ENCODE data around the gene TFG. TPM values are rescaled to one million over a fixed set of nuclear protein-coding genes. Genes with fewer than 3 reads are reported as not detected.

The TFG gene
- total RNA-seq, 2 experiments from 2014 or later: 61.4 to 79.8 TPM

DNA sequence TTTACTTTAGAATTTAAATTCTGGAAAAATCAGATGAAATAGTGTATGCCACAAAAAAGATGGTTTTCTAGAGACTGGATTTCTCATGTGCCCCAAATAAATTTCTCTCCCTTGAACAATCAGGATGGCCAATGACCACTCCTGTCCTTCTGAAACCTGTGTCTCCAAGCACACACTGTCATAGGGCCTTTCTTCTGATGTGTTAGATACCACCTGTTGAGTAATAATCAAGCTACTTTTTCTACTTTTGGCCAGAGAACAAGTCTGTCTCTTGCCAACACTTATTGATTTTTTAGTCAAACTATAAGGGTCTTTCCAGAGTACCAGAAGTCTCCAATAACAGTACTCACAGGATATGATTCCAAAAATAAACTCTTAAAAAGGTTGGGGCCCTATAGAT lies 16.1 kb upstream of the TFG start:
- Mint-ChIP-seq H3K27ac (no peak overlapping the region), H3K9me3 (ENCODE audit: low read depth) (no peaks in the 10 kb centered on the region), H3K4me3 (no peak overlapping the region), H3K27me3 (peaks cover 39% of the 10 kb centered on the region), H3K4me1 (no peaks in the 10 kb centered on the region), H3K36me3 (ENCODE audit: low read depth) (no peaks in the 10 kb centered on the region)
- no peak for ATAC-seq
- ChIA-PET CTCF (interaction anchor here (0.6 to 1.1 kb wide), 2 partner anchors 15 to 245 kb away, joined by 3 read pairs; no protein-coding TSS in a partner anchor), POLR2A (no interaction called here)
- no peak for DNase-seq
- intact Hi-C loops (cut with DNase I, micrococcal nuclease): no loop called here

- CTCF ChIA-PET: no interaction called here
- Mint-ChIP-seq H3K4me3 (no peak overlapping the region), H3K4me1 (no peaks in the 10 kb centered on the region), H3K9me3 (ENCODE audit: low read depth) (no peaks in the 10 kb centered on the region), H3K36me3 (ENCODE audit: low read depth) (no peaks in the 10 kb centered on the region), H3K27ac (no peak overlapping the region), H3K27me3 (peaks cover 38% of the 10 kb centered on the region)
- POLR2A ChIA-PET: no interaction called here
- DNase-seq (no peak), ATAC-seq (no peak)
- intact Hi-C loops (cut with DNase I, micrococcal nuclease): no loop called here
These were observed 13.6 kb upstream of the TFG start for GRCh38 chr3:100695696-100696095.

- no peaks in the 10 kb centered on the region for H3K36me3 Mint-ChIP-seq (ENCODE audit: low read depth)
- intact Hi-C loops (cut with DNase I, micrococcal nuclease): no loop called here
- ATAC-seq (no peak), DNase-seq (no peak)
- no peaks in the 10 kb centered on the region for H3K4me1 Mint-ChIP-seq
- no peak overlapping the region for H3K4me3 Mint-ChIP-seq
- POLR2A ChIA-PET: no interaction called here
- H3K9me3 Mint-ChIP-seq (ENCODE audit: low read depth): no peaks in the 10 kb centered on the region
- H3K27ac Mint-ChIP-seq: no peak overlapping the region
- peaks cover 38% of the 10 kb centered on the region for H3K27me3 Mint-ChIP-seq
- CTCF ChIA-PET: no interaction called here
These were observed 13.1 kb upstream of the TFG start for GRCh38 chr3:100696161-100696560.

- intact Hi-C loops (cut with DNase I, micrococcal nuclease): no loop called here
- no peaks in the 10 kb centered on the region for H3K9me3 Mint-ChIP-seq (ENCODE audit: low read depth)
- ATAC-seq: no peak
- H3K36me3 Mint-ChIP-seq (ENCODE audit: low read depth): no peaks in the 10 kb centered on the region
- ChIA-PET CTCF (interaction anchor here (0.8 kb wide), 1 partner anchor 533 kb away, joined by 3 read pairs; no protein-coding TSS in a partner anchor), POLR2A (no interaction called here)
- H3K27ac Mint-ChIP-seq: no peak overlapping the region
- no peaks in the 10 kb centered on the region for H3K4me1 Mint-ChIP-seq
- no peak overlapping the region for H3K4me3 Mint-ChIP-seq
- DNase-seq: no peak
- H3K27me3 Mint-ChIP-seq: peaks cover 37% of the 10 kb centered on the region
These were observed 12.1 kb upstream of the TFG start for GRCh38 chr3:100697172-100697571.

GRCh38 chr3:100697723-100698285 lies 11.5 kb upstream of the TFG start:
- H3K27ac Mint-ChIP-seq: no peak overlapping the region

GRCh38 chr3:100698736-100699135 lies 10.6 kb upstream of the TFG start:
- H3K36me3 Mint-ChIP-seq (ENCODE audit: low read depth): no peaks in the 10 kb centered on the region
- no peak overlapping the region for H3K27ac Mint-ChIP-seq
- POLR2A ChIA-PET: no interaction called here
- no peak for ATAC-seq
- no peak for DNase-seq
- no peak overlapping the region for H3K4me3 Mint-ChIP-seq
- no peaks in the 10 kb centered on the region for H3K4me1 Mint-ChIP-seq
- intact Hi-C loops (cut with DNase I, micrococcal nuclease): no loop called here
- peaks cover 33% of the 10 kb centered on the region for H3K27me3 Mint-ChIP-seq
- CTCF ChIA-PET: interaction anchor here (0.6 kb wide), 2 partner anchors 107 to 604 kb away, joined by 3 to 6 read pairs; no protein-coding TSS in a partner anchor
- H3K9me3 Mint-ChIP-seq (ENCODE audit: low read depth): no peaks in the 10 kb centered on the region

More at GRCh38 chr3:100697723-100698285, 11.5 kb upstream of the TFG start:
- DNase-seq: no peak
- H3K4me1 Mint-ChIP-seq: no peaks in the 10 kb centered on the region
- no peak for ATAC-seq
- H3K36me3 Mint-ChIP-seq (ENCODE audit: low read depth): no peaks in the 10 kb centered on the region
- no peaks in the 10 kb centered on the region for H3K9me3 Mint-ChIP-seq (ENCODE audit: low read depth)
- intact Hi-C loops (cut with DNase I, micrococcal nuclease): no loop called here
- H3K4me3 Mint-ChIP-seq: no peak overlapping the region
- peaks cover 33% of the 10 kb centered on the region for H3K27me3 Mint-ChIP-seq
- POLR2A ChIA-PET: no interaction called here
- CTCF ChIA-PET: interaction anchor here (0.8 kb wide), 1 partner anchor 534 kb away, joined by 3 read pairs; no protein-coding TSS in a partner anchor

DNA sequence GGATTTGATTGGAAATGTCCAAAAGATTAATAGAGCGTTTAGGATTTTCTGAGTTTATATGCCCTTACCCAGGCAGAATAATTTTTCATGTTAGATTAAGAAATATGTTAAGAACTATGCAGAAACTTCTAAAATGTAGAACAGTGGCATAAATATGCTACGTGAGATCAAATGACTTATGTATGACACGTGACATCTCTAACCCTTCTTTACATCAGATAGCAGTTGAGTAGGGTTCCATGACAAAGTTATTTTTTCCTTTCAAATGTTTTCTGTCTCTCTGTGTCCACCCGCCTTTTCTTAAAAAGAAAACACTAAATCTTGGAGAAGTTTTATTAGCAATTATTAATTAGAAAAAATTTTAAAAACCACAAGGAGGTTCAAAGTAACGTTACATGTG lies 8.6 kb upstream of the TFG start:
- CTCF ChIA-PET: no interaction called here
- intact Hi-C loops (cut with DNase I, micrococcal nuclease): no loop called here
- no peaks in the 10 kb centered on the region for H3K36me3 Mint-ChIP-seq (ENCODE audit: low read depth)
- no peak overlapping the region for H3K4me3 Mint-ChIP-seq
- DNase-seq: no peak
- H3K27ac Mint-ChIP-seq: no peak overlapping the region
- H3K9me3 Mint-ChIP-seq (ENCODE audit: low read depth): no peaks in the 10 kb centered on the region
- H3K27me3 Mint-ChIP-seq: peaks cover 25% of the 10 kb centered on the region
- no peaks in the 10 kb centered on the region for H3K4me1 Mint-ChIP-seq
- no peak for ATAC-seq
- POLR2A ChIA-PET: no interaction called here

DNA sequence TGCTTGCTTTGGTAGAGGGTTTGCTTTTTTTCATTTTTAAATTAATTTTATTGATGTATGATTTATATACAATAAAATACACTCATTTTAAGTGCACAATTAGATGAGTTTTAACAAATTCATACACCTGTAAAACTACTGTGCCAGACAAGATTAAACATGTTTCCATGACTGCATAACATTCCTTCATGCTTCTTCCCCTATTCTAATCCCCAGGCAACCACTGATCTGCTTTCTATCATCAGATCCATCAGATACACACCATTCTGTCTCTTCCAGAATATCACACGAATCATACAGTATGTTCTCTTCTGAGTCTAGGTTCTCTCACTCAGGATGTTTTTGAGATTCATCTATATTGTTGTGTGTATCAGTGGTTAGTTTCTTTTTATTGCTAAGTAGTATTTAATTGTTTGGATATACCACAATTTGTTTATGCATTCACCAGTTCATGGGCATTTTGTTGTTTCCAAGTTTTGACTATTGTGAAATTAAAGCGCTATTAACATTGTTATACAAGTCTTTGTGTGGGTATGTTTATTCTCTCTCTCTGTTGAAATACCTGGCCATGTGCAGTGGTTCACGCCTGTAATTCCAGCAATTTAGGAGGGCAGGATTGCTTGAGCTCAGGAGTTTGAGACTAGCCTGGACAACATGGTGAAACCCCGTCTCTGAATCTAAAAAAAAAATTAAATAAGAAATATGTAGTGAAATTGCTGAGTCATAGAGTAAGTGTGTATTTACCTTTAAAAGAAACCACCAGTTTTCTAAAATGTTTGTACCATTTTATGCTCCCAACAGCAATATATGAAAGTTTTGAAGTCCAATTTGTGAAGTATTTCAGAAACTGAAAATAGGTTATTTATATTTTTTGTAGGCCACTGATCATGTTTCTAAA lies 7.0 kb upstream of the TFG start:
- Mint-ChIP-seq H3K27ac (no peak overlapping the region), H3K9me3 (ENCODE audit: low read depth) (no peaks in the 10 kb centered on the region), H3K27me3 (peaks cover 17% of the 10 kb centered on the region), H3K4me3 (no peak overlapping the region), H3K36me3 (ENCODE audit: low read depth) (no peaks in the 10 kb centered on the region), H3K4me1 (no peaks in the 10 kb centered on the region)
- ChIA-PET CTCF (no interaction called here), POLR2A (no interaction called here)
- no peak for ATAC-seq
- intact Hi-C loops (cut with DNase I, micrococcal nuclease): no loop called here
- no peak for DNase-seq

- CTCF ChIA-PET: no interaction called here
These were observed 6.3 kb upstream of the TFG start for GRCh38 chr3:100702980-100703345.

DNA sequence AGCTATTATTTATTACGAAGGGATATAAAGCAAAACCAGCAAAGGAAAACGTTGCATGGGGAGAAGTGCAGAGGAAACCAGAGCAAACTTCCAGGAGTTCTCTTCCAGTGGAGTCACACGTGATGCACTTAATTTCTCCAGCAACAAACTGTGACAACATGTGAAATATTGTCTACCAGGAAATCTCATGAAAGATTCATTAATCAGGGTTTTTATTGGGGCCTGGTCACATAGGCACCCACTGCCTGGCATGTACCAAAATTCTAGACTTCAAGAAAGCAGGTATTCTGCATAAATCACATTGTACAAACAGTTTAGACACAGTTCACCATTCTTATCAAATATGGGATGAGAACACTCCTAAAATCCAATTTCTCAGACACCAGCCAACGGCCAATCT lies 5.4 kb upstream of the TFG start:
- CTCF ChIA-PET: no interaction called here
- Mint-ChIP-seq H3K4me3 (no peak overlapping the region), H3K27ac (no peak overlapping the region), H3K4me1 (peaks cover 9% of the 10 kb centered on the region), H3K27me3 (peaks cover 10% of the 10 kb centered on the region), H3K36me3 (ENCODE audit: low read depth) (no peaks in the 10 kb centered on the region), H3K9me3 (ENCODE audit: low read depth) (no peaks in the 10 kb centered on the region)
- intact Hi-C loops (cut with DNase I, micrococcal nuclease): no loop called here
- ATAC-seq: no peak
- POLR2A ChIA-PET: no interaction called here
- DNase-seq: no peak

More at GRCh38 chr3:100702980-100703345, 6.3 kb upstream of the TFG start:
- no peaks in the 10 kb centered on the region for H3K36me3 Mint-ChIP-seq (ENCODE audit: low read depth)
- no peak for DNase-seq
- intact Hi-C loops (cut with DNase I, micrococcal nuclease): no loop called here
- H3K27ac Mint-ChIP-seq: no peak overlapping the region
- ATAC-seq: no peak
- no peak overlapping the region for H3K4me3 Mint-ChIP-seq
- no peaks in the 10 kb centered on the region for H3K9me3 Mint-ChIP-seq (ENCODE audit: low read depth)
- H3K27me3 Mint-ChIP-seq: peaks cover 16% of the 10 kb centered on the region
- H3K4me1 Mint-ChIP-seq: peaks cover under 1% of the 10 kb centered on the region
- POLR2A ChIA-PET: no interaction called here

- Mint-ChIP-seq H3K27me3 (peaks cover 5% of the 10 kb centered on the region), H3K4me3 (no peak overlapping the region), H3K4me1 (peaks cover 22% of the 10 kb centered on the region), H3K27ac (no peak overlapping the region), H3K36me3 (ENCODE audit: low read depth) (peaks cover 12% of the 10 kb centered on the region), H3K9me3 (ENCODE audit: low read depth) (peaks cover 2% of the 10 kb centered on the region)
- ChIA-PET POLR2A (no interaction called here), CTCF (interaction anchor here (0.6 kb wide), 1 partner anchor 875 kb away, joined by 4 read pairs; no protein-coding TSS in a partner anchor)
- intact Hi-C loops (cut with DNase I, micrococcal nuclease): loop anchor here in 1 of 2 experiments (5.0 kb wide), 1 partner anchor 104 kb away; no protein-coding TSS in a partner anchor
- DNase-seq (no peak), ATAC-seq (no peak)
These were observed 2.9 kb upstream of the TFG start for GRCh38 chr3:100706365-100706764.

- intact Hi-C loops (cut with DNase I, micrococcal nuclease): loop anchor here (2.0 to 5.0 kb wide), 2 partner anchors 44 to 106 kb away; no protein-coding TSS in a partner anchor
- Mint-ChIP-seq H3K4me3 (peak overlapping the region; percentile 79), H3K36me3 (ENCODE audit: low read depth) (peaks cover 30% of the 10 kb centered on the region), H3K4me1 (peaks cover 42% of the 10 kb centered on the region), H3K27me3 (peaks cover under 1% of the 10 kb centered on the region), H3K9me3 (ENCODE audit: low read depth) (peaks cover 2% of the 10 kb centered on the region), H3K27ac (peak overlapping the region; percentile 98)
- DNase-seq (no peak), ATAC-seq (no peak)
- ChIA-PET POLR2A (interaction anchor here (0.6 to 1.0 kb wide), 8 partner anchors 25 to 862 kb away, joined by 3 to 9 read pairs (median 3); partner anchors contain the start of gene LNP1), CTCF (interaction anchor here (0.6 to 1.0 kb wide), 2 partner anchors 50 to 381 kb away, joined by 3 to 4 read pairs; no protein-coding TSS in a partner anchor)
These were observed 678 bp upstream of the TFG start for GRCh38 chr3:100708644-100708988.
